ENCODE results near the gene FHAD1.

DNA sequence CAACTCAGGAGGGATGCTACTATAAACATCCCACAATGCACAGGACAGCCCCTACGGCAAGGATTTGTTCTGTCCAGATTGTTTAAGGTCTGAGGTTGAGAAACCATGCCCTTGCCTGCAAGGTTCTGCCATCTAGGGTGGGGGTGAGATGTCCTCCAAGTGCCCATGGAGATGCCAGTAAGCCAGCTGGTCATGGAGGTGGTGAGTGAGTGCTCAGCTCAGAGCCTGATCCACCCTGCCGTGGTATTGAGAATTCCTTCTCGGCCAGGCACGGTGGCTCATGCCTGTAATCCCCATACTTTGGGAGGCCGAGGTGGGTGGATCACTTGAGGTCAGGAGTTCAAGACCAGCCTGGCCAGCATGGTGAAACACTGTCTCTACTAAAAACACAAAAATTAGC, 178.0 kb downstream of the FHAD1 start:
- TF ChIP-seq, protein P1, sequence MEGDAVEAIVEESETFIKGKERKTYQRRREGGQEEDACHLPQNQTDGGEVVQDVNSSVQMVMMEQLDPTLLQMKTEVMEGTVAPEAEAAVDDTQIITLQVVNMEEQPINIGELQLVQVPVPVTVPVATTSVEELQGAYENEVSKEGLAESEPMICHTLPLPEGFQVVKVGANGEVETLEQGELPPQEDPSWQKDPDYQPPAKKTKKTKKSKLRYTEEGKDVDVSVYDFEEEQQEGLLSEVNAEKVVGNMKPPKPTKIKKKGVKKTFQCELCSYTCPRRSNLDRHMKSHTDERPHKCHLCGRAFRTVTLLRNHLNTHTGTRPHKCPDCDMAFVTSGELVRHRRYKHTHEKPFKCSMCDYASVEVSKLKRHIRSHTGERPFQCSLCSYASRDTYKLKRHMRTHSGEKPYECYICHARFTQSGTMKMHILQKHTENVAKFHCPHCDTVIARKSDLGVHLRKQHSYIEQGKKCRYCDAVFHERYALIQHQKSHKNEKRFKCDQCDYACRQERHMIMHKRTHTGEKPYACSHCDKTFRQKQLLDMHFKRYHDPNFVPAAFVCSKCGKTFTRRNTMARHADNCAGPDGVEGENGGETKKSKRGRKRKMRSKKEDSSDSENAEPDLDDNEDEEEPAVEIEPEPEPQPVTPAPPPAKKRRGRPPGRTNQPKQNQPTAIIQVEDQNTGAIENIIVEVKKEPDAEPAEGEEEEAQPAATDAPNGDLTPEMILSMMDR (IDR thresholded peaks at IDR 0.05), result no peak
- no peak for TF ChIP-seq POLR2A (IDR thresholded peaks at IDR 0.05)

Measured in right lobe of liver (tissue), 4 donors.